Activated T-cell treated with anti-CD3 and anti-CD28 coated beads, Interleukin-2, amount 50 U/mL, for 48 hours (primary cell): ENCODE data around the gene SKP2.

ENCODE experiments used
- DNase-seq, 2 experiments: peaks; one replicate each; pipeline ENCODE4 v3.0.0-alpha.2; 2020

SKP2 gene

GRCh38 chr5:36202521-36202961 is 50.6 kb downstream of the SKP2 start:
- DNase-seq, result no peak

GRCh38 chr5:36205329-36205728 is 53.4 kb downstream of the SKP2 start:
- no peak for DNase-seq

- DNase-seq, result no peak
These were observed 55.0 kb downstream of the SKP2 start for GRCh38 chr5:36206913-36207312.

GRCh38 chr5:36208786-36209185 is 56.9 kb downstream of the SKP2 start:
- DNase-seq, result no peak

- no peak for DNase-seq
These were observed 57.8 kb downstream of the SKP2 start for GRCh38 chr5:36209664-36210063.

- no peak for DNase-seq
These were observed 62.5 kb downstream of the SKP2 start for GRCh38 chr5:36214436-36214835.

- DNase-seq, result no peak
These were observed 64.0 kb downstream of the SKP2 start for GRCh38 chr5:36215910-36216309.

GRCh38 chr5:36217567-36217966 is 65.7 kb downstream of the SKP2 start:
- no peak for DNase-seq

- DNase-seq, result no peak
These were observed 66.1 kb downstream of the SKP2 start for GRCh38 chr5:36217988-36218387.

- DNase-seq, result no peak
These were observed 70.7 kb downstream of the SKP2 start for GRCh38 chr5:36222620-36223019.

GRCh38 chr5:36227046-36227445 is 75.1 kb downstream of the SKP2 start:
- no peak for DNase-seq

GRCh38 chr5:36228505-36228904 is 76.6 kb downstream of the SKP2 start:
- no peak for DNase-seq

GRCh38 chr5:36230151-36230790 is 78.4 kb downstream of the SKP2 start:
- DNase-seq, result no peak

- no peak for DNase-seq
These were observed 80.6 kb downstream of the SKP2 start for GRCh38 chr5:36232533-36232932.
